ENCODE measurements around the gene SULT2B1.

GRCh38 chr19:48506138-48506733 is 45.7 kb upstream of the SULT2B1 start:
- TF ChIP-seq CTCF (IDR thresholded peaks at IDR 0.05): peak; percentile 95
- TF ChIP-seq NFE2L2 (conservative IDR thresholded peaks at IDR 0.05; ENCODE audit: low read length): no peak

Data from A549 (cell line).